HepG2 (cell line): ENCODE results near the gene POLR3GL. TPM values are rescaled to one million over a fixed set of nuclear protein-coding genes. Genes with fewer than 3 reads are reported as not detected.

ENCODE experiments used
- BHLHE40 ChIP-seq: IDR thresholded peaks from 2 replicates; pipeline ENCODE4 v1.6.1; 2011; ENCODE audit warnings: low read length, improper control_type of control experiment
- DRAP1 ChIP-seq: IDR thresholded peaks from 2 replicates; pipeline ENCODE4 v1.6.1; 2016; ENCODE audit warnings: missing genetic modification reagents, missing compliant biosample characterization
- IRF2 ChIP-seq: IDR thresholded peaks from 2 replicates; pipeline ENCODE4 v1.6.1; 2018; ENCODE audit warnings: missing genetic modification reagents, missing compliant biosample characterization
- ISX ChIP-seq: sonication (generic); formaldehyde crosslinking; conservative IDR thresholded peaks from 2 replicates; pipeline ENCODE4 v1.5.0; 2020; ENCODE audit warnings: missing genetic modification reagents
- KAT7 ChIP-seq: IDR thresholded peaks from 2 replicates; pipeline ENCODE4 v1.6.1; 2018; ENCODE audit warnings: borderline replicate concordance, missing compliant biosample characterization
- KMT2A ChIP-seq: sonication (generic); formaldehyde crosslinking; IDR thresholded peaks from 2 replicates; pipeline ENCODE4 v1.4.0; 2020; ENCODE audit warnings: missing genetic modification reagents
- MTA3 ChIP-seq: sonication (generic); formaldehyde crosslinking; IDR thresholded peaks from 2 replicates; pipeline ENCODE4 v1.4.0; 2020; ENCODE audit warnings: missing genetic modification reagents
- MYPOP ChIP-seq: sonication (generic); formaldehyde crosslinking; IDR thresholded peaks from 2 replicates; pipeline ENCODE4 v1.8.1; 2023; ENCODE audit warnings: mild to moderate bottlenecking, moderate library complexity, missing genetic modification reagents
- PPARG ChIP-seq: conservative IDR thresholded peaks from 2 replicates; pipeline ENCODE4 v1.6.1; 2016; ENCODE audit warnings: missing biosample characterization, missing genetic modification reagents
- RBFOX2 ChIP-seq: fragments of 200-400 bp; formaldehyde crosslinking; IDR thresholded peaks from 2 replicates; pipeline ENCODE4 v1.6.1; 2017; ENCODE audit warnings: low read depth, mild to moderate bottlenecking, low read length
- REST ChIP-seq, 2 experiments: IDR thresholded peaks; 2 replicates each; pipeline ENCODE4 v1.6.1; 2011 to 2012; ENCODE audit warnings: low read length in 2 of 2, borderline replicate concordance in 1 of 2, low read depth in 1 of 2, mild to moderate bottlenecking in 1 of 2, moderate library complexity in 1 of 2
- SALL2 ChIP-seq: sonication (generic); formaldehyde crosslinking; IDR thresholded peaks from 2 replicates; pipeline ENCODE4 v1.8.1; 2023; ENCODE audit warnings: mild to moderate bottlenecking, missing genetic modification reagents, inconsistent platforms
- SKI ChIP-seq: fragments of 450-650 bp; IDR thresholded peaks from one replicate; pipeline ENCODE4 v1.6.1; 2018; ENCODE audit warnings: mild to moderate bottlenecking; ENCODE audit not compliant: partially characterized antibody
- TEAD2 ChIP-seq: sonication (generic); formaldehyde crosslinking; IDR thresholded peaks from 2 replicates; pipeline ENCODE4 v1.9.0; 2021; ENCODE audit warnings: missing genetic modification reagents
- XBP1 ChIP-seq: sonication (generic); formaldehyde crosslinking; IDR thresholded peaks from 2 replicates; pipeline ENCODE4 v1.5.0; 2020; ENCODE audit warnings: missing genetic modification reagents
- ZGPAT ChIP-seq: IDR thresholded peaks from 2 replicates; pipeline ENCODE4 v1.6.1; 2016; ENCODE audit warnings: mild to moderate bottlenecking
- ZNF414 ChIP-seq: sonication (generic); formaldehyde crosslinking; IDR thresholded peaks from 2 replicates; pipeline ENCODE4 v1.5.0; 2020; ENCODE audit warnings: missing genetic modification reagents
- ZNF564 ChIP-seq: sonication (generic); formaldehyde crosslinking; IDR thresholded peaks from 2 replicates; pipeline ENCODE4 v1.8.1; 2023; ENCODE audit warnings: mild to moderate bottlenecking, missing genetic modification reagents
- ZNF567 ChIP-seq: sonication (generic); formaldehyde crosslinking; IDR thresholded peaks from 2 replicates; pipeline ENCODE4 v1.8.1; 2023; ENCODE audit warnings: mild to moderate bottlenecking, missing genetic modification reagents, borderline replicate concordance
- ZNF670 ChIP-seq: sonication (generic); formaldehyde crosslinking; IDR thresholded peaks from 2 replicates; pipeline ENCODE4 v1.8.0; 2022; ENCODE audit warnings: mild to moderate bottlenecking, missing genetic modification reagents, borderline replicate concordance
- polyA plus RNA-seq, 8 experiments: library from polyadenylated mRNA; depleted of rRNA in 3 of 8; stranded (reverse) in 7 of 8; unstranded in 1 of 8; fragments of >200 nt; fragmentation: Illumina TruSeq in 4 of 8; extraction: Trizol in 4 of 8; gene quantifications; 2 replicates each; pipeline versions ENCODE4 v1.2.1 to v1.2.3, GENCODE V29; 2011 to 2016; ENCODE audit warnings: low read depth in 4 of 8, missing spikeins in 1 of 8, mixed read lengths in 1 of 8; ENCODE audit not compliant: insufficient read depth in 1 of 8
- total RNA-seq, 5 experiments: library from RNA; depleted of rRNA; stranded (reverse); fragments of >200 nt; fragmentation: Illumina TruSeq; extraction: Trizol; gene quantifications; 2 replicates each; pipeline ENCODE4 v1.2.3, GENCODE V29; 2016; ENCODE audit warnings: low read depth in 1 of 5
- TF ChIP-seq, protein P1 (sequence below): sonication (generic); formaldehyde crosslinking; IDR thresholded peaks from 2 replicates; pipeline ENCODE4 v1.4.0; 2020; ENCODE audit warnings: missing genetic modification reagents, borderline replicate concordance

Gene POLR3GL
- total and polyA plus RNA-seq, 2 of the 13 experiments (the other 11 are each of a cell fraction or from before 2014, with no cell fraction given), result 11.5 to 12.4 TPM

DNA sequence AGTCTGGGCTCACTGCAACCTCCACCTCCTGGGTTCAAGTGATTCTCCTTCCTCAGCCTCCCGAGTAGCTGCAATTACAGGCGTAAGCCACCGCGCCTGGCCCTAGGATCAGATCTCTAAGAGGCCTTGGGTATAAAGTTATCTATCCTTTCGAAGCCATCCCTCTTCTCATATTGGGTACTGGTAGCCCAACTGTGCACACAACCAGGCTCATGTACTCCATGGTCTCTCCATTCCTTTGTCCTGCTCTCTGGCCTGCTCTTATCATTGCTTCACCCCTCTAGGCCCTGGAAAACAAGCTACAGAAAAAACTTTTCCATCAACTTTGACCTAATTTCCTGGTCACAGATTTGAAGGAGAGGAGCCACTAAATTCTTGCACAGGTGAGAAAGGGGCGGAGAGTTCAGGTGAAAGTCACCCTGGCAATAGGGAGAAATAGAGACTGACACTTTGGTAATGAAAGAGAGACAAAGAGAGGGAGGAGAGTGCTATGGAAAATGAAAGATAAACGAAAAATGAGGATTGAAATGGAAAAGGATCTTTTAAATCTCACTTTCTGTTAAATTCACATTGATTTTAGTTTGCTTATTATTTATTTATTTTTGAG lies 25.9 kb downstream of the POLR3GL start (continued):
- TF ChIP-seq MYPOP (CRISPR knock-in tag) (no peak), SALL2 (no peak), PPARG (CRISPR knock-in tag) (peak; percentile 93), ZNF567 (CRISPR knock-in tag) (no peak), REST (IDR thresholded peaks at IDR 0.05; ENCODE audit: borderline replicate concordance in 1 of 2, low read depth in 1 of 2, low read length in 2 of 2) (no peak), SKI (no peak), ZNF670 (CRISPR knock-in tag) (no peak), RBFOX2 (no peak), TEAD2 (CRISPR knock-in tag) (no peak), IRF2 (CRISPR knock-in tag) (no peak), KAT7 (CRISPR knock-in tag) (no peak), ZGPAT (no peak), ZNF564 (CRISPR knock-in tag) (no peak), MTA3 (no peak), DRAP1 (no peak), ISX (CRISPR knock-in tag) (no peak), BHLHE40 (no peak), KMT2A (CRISPR knock-in tag) (no peak), ZNF414 (CRISPR knock-in tag) (no peak), XBP1 (CRISPR knock-in tag) (no peak)
- TF ChIP-seq, protein P1, sequence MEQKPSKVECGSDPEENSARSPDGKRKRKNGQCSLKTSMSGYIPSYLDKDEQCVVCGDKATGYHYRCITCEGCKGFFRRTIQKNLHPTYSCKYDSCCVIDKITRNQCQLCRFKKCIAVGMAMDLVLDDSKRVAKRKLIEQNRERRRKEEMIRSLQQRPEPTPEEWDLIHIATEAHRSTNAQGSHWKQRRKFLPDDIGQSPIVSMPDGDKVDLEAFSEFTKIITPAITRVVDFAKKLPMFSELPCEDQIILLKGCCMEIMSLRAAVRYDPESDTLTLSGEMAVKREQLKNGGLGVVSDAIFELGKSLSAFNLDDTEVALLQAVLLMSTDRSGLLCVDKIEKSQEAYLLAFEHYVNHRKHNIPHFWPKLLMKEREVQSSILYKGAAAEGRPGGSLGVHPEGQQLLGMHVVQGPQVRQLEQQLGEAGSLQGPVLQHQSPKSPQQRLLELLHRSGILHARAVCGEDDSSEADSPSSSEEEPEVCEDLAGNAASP (CRISPR knock-in tag), result no peak
